ENCODE data around the gene NKD2. TPM values are rescaled to one million over a fixed set of nuclear protein-coding genes. Genes with fewer than 3 reads are reported as not detected.

The NKD2 gene, protein sequence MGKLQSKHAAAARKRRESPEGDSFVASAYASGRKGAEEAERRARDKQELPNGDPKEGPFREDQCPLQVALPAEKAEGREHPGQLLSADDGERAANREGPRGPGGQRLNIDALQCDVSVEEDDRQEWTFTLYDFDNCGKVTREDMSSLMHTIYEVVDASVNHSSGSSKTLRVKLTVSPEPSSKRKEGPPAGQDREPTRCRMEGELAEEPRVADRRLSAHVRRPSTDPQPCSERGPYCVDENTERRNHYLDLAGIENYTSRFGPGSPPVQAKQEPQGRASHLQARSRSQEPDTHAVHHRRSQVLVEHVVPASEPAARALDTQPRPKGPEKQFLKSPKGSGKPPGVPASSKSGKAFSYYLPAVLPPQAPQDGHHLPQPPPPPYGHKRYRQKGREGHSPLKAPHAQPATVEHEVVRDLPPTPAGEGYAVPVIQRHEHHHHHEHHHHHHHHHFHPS
- 8.7 to 14.0 TPM (median 12.2 TPM) in 5 replicates for total RNA-seq (2022; extraction: Qiagen RNA extraction; ENCODE audit: low read depth)

DNA sequence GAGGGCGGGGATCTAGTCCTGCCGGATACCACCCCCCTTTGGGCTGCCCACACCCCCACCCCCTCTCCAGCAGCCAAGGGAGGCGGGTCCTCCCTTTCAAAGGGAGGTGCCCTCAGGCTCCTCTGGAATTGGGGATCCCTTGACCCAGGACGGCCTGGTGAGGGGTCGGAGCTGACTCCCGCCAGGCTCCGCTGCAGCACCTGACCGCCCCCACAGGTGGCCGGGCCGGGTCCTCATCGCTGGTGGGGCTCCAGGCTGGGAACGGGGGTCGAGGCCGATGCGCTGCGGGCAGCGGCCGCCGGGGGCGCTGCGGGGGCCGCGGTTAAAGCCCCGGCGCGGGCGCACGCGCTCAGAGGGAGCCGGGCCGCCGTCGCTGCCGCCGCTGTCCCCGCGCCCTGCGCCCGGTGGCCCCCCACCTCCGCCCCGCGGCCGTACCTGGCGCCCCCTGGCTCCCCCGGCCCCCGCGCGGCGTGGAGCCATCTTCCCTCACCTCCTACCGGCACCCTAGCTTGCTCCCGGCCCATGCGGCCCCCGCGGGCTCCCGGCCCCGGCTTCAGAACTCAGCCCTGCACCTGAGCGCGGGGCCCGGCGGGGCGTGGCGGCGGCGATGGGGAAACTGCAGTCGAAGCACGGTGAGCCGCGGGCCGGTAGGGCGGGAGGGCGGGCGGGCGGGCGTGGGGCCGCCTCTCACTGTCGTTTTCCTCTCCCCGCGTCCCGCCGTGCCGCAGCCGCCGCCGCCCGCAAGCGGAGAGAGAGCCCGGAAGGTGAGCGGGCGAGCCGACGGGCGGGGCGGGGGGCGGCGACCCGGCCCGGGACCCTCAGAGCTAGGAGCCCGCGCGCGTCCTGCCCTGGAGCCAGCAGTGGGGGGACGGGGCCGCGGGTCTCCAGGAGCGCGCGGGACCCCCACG is at the start of gene NKD2:
Gene NKD2, plus strand, starts transcription at position 352 of the 908 bp plus-strand sequence. Its CDS starts 256 bp downstream, at position 608.

Other genes with a start within 250 kb of the NKD2 start
- 1.1 to 1.7 TPM (median 1.3 TPM) in 5 replicates for gene ZDHHC11B, start 224.1 kb upstream of the NKD2 start, total RNA-seq (2022; extraction: Qiagen RNA extraction; ENCODE audit: low read depth)
- 10.0 to 18.7 TPM (median 16.9 TPM) in 5 replicates for gene ZDHHC11, start 157.8 kb upstream of the NKD2 start, total RNA-seq (2022; extraction: Qiagen RNA extraction; ENCODE audit: low read depth)
- gene BRD9, start 116.0 kb upstream of the NKD2 start, total RNA-seq (2022; extraction: Qiagen RNA extraction; ENCODE audit: low read depth), result 36.3 to 40.5 TPM (median 39.2 TPM) in 5 replicates
- 60.8 to 66.9 TPM (median 66.4 TPM) in 5 replicates for gene TRIP13, start 115.9 kb upstream of the NKD2 start, total RNA-seq (2022; extraction: Qiagen RNA extraction; ENCODE audit: low read depth)
- 21.0 to 30.8 TPM (median 28.5 TPM) in 5 replicates for gene SLC12A7, start 103.3 kb downstream of the NKD2 start, total RNA-seq (2022; extraction: Qiagen RNA extraction; ENCODE audit: low read depth)
- gene SLC6A19, start 192.8 kb downstream of the NKD2 start, total RNA-seq (2022; extraction: Qiagen RNA extraction; ENCODE audit: low read depth), result 0.04 TPM in 1 of 5 replicates, not detected in the others
- gene SLC6A18, start 216.6 kb downstream of the NKD2 start, total RNA-seq (2022; extraction: Qiagen RNA extraction; ENCODE audit: low read depth), result not detected in 5 replicates

Measured in A549 treated with RU486 at 1 μM for 4 hours (cell line).